HG02938 (cell line): ENCODE data around the gene XPR1.
A peak's percentile ranks its signal among the peaks of the same experiment; 100 is the strongest.
"Not testable (repeated sequence)": the region's sequence is repeated elsewhere in the genome, so short reads cannot be mapped to it uniquely, and the experiment has no call there.

ENCODE experiments used
- ATAC-seq: cut with Tn5 transposase; IDR thresholded peaks from one replicate; pipeline ENCODE4 v1.9.1; 2021; ENCODE audit warnings: mild to moderate bottlenecking, moderate library complexity; ENCODE audit not compliant: unreplicated experiment

XPR1 gene

GRCh38 chr1:180777072-180777689, 145.4 kb downstream of the XPR1 start:
- no peak for ATAC-seq

- ATAC-seq, result no peak
Observed at GRCh38 chr1:180778782-180779398, 147.1 kb downstream of the XPR1 start.

- no peak for ATAC-seq
Observed at GRCh38 chr1:180779584-180779983, 147.8 kb downstream of the XPR1 start.

- no peak for ATAC-seq
Observed at GRCh38 chr1:180781718-180782117, 149.9 kb downstream of the XPR1 start.

- no peak for ATAC-seq
Observed at GRCh38 chr1:180785291-180785690, 153.5 kb downstream of the XPR1 start.

- ATAC-seq, result no peak
Observed at GRCh38 chr1:180785887-180786286, 154.1 kb downstream of the XPR1 start.

GRCh38 chr1:180786624-180787023, 154.8 kb downstream of the XPR1 start:
- ATAC-seq, result no peak

- ATAC-seq, result no peak
Observed at GRCh38 chr1:180787628-180788307, 155.9 kb downstream of the XPR1 start.

- ATAC-seq, result no peak
Observed at GRCh38 chr1:180789460-180789859, 157.6 kb downstream of the XPR1 start.

GRCh38 chr1:180791152-180791551, 159.3 kb downstream of the XPR1 start:
- ATAC-seq, result not testable (repeated sequence)

- no peak for ATAC-seq
Observed at GRCh38 chr1:180791806-180792205, 160.0 kb downstream of the XPR1 start.

- no peak for ATAC-seq
Observed at GRCh38 chr1:180793451-180793850, 161.6 kb downstream of the XPR1 start.

GRCh38 chr1:180796897-180797640, 165.2 kb downstream of the XPR1 start:
- no peak for ATAC-seq

- no peak for ATAC-seq
Observed at GRCh38 chr1:180800945-180801344, 169.1 kb downstream of the XPR1 start.

GRCh38 chr1:180802813-180803212, 171.0 kb downstream of the XPR1 start:
- no peak for ATAC-seq

- peak; percentile 71 for ATAC-seq
Observed at GRCh38 chr1:180805316-180805715, 173.5 kb downstream of the XPR1 start.

GRCh38 chr1:180811298-180811697, 179.5 kb downstream of the XPR1 start:
- no peak for ATAC-seq

- ATAC-seq, result no peak
Observed at GRCh38 chr1:180811886-180812285, 180.1 kb downstream of the XPR1 start.

GRCh38 chr1:180814258-180814657, 182.4 kb downstream of the XPR1 start:
- no peak for ATAC-seq

- no peak for ATAC-seq
Observed at GRCh38 chr1:180815188-180815587, 183.4 kb downstream of the XPR1 start.

- no peak for ATAC-seq
Observed at GRCh38 chr1:180816132-180816531, 184.3 kb downstream of the XPR1 start.

GRCh38 chr1:180821970-180822369, 190.1 kb downstream of the XPR1 start:
- ATAC-seq, result no peak
